NT2/D1 (cell line): ENCODE data around the gene OPCML.

Source experiments
- SUZ12 ChIP-seq: IDR thresholded peaks from 2 replicates; pipeline ENCODE4 v1.6.1; 2011; ENCODE audit not compliant: insufficient read length, insufficient read depth; ENCODE audit errors: extremely low read depth
- YY1 ChIP-seq: IDR thresholded peaks from 2 replicates; pipeline ENCODE4 v1.6.1; 2011; ENCODE audit not compliant: insufficient read length, insufficient read depth
- ZNF274 ChIP-seq: IDR thresholded peaks from 2 replicates; pipeline ENCODE4 v1.6.1; 2011; ENCODE audit warnings: mild to moderate bottlenecking, low read depth, low read length

DNA sequence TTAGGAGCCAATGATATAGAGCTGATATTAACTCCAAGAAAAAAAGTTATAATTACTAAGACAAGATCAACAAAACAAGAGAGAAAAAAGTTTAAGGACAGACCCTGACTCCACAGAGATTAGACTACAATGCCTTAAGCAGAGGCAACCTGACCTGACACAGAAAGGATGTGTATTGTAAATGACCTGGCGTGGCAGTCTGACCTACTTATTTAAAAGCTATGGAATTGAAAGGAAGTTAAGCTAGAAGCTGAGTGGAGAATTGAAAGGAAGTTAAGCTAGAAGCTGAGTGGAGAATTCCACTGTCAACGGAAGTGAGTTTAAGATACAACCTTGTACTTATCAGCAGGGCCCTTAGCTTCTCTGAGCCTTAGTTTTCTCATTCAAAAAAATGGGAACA lies 885.4 kb downstream of the OPCML start:
- no peak for TF ChIP-seq ZNF274
- TF ChIP-seq SUZ12 = no peak
- TF ChIP-seq YY1 = no peak
